Tibial nerve (tissue), 4 donors: ENCODE results near the gene CXCL11.

ENCODE experiments used
- CTCF ChIP-seq, 5 experiments: fragments of 200-600 bp in 3 of 5; fragments of 450-650 bp in 2 of 5; sonication (generic) in 3 of 5; IDR thresholded peaks; one replicate each; pipeline ENCODE4 v1.5.1; 2016 to 2019; ENCODE audit warnings: antibody characterized with exemption in 5 of 5, mild to moderate bottlenecking in 3 of 5, moderate library complexity in 2 of 5
- EP300 ChIP-seq, 2 donors: sonication (generic); formaldehyde crosslinking; IDR thresholded peaks; one replicate each; pipeline ENCODE4 v1.6.1; 2017; ENCODE audit warnings: antibody characterized with exemption in 2 of 2, mild to moderate bottlenecking in 1 of 2
- POLR2A ChIP-seq, 2 donors: fragments of 450-650 bp; IDR thresholded peaks; one replicate each; pipeline ENCODE4 v1.6.1; 2017; ENCODE audit warnings: antibody characterized with exemption in 2 of 2, mild to moderate bottlenecking in 2 of 2, moderate library complexity in 2 of 2

DNA sequence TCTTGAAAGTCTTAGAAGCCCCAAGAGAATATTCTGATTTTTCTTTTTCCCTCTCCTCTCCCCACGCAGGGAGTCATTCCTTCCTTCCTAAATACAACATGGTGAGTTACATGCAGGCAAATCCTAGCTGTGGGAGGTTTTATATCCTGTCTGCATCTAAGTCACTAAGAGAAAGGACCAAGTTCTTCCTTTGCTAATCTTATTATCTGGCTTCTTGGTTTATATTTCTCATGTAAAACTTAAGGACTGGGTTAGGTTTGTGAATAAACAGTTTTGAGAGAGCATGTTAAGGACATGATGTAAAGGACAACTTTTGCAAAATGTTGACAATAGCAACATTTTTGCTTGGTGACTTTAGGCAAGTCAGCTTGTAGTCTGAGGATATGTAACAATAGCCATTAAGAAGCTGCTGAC is 23.5 kb downstream of the CXCL11 start:
- TF ChIP-seq CTCF (IDR thresholded peaks at IDR 0.05) = no peak
- TF ChIP-seq POLR2A (IDR thresholded peaks at IDR 0.05) = no peak
- TF ChIP-seq EP300 (IDR thresholded peaks at IDR 0.05) = no peak
